ENCODE measurements around the gene GRIA4. TPM values are rescaled to one million over a fixed set of nuclear protein-coding genes. Genes with fewer than 3 reads are reported as not detected.

The GRIA4 gene
- polyA plus RNA-seq, 3 donors: not detected

- no peaks in the 10 kb centered on the region for H4K20me1 ChIP-seq (ENCODE audit: insufficient read depth, low read length)
- TF ChIP-seq CTCF (IDR thresholded peaks at IDR 0.05): no peak
- intact Hi-C loops (cut with micrococcal nuclease): no loop called here
- no peak overlapping the region for H3K4me2 ChIP-seq (replicated peaks; ENCODE audit: extremely low read depth, low read length, poor library complexity, severe bottlenecking)
- no peaks in the 10 kb centered on the region for H3K27me3 ChIP-seq (ENCODE audit: control insufficient read depth in 2 of 2, insufficient read depth in 2 of 2, low read length in 2 of 2)
- Mint-ChIP-seq H3K4me1 (no peaks in the 10 kb centered on the region), H3K27ac (no peak overlapping the region), H3K9me3 (peaks cover 0 to 4% (median 0%) of the 10 kb centered on the region in 7 donors), H3K4me3 (no peak overlapping the region), H3K36me3 (no peaks in the 10 kb centered on the region), H3K27me3 (ENCODE audit: low read depth in 3 of 3) (no peaks in the 10 kb centered on the region)
- no peak for DNase-seq
- H3K27ac ChIP-seq (ENCODE audit: low read depth in 1 of 2, low read length in 2 of 2): no peak overlapping the region
- no peak overlapping the region for H2AFZ ChIP-seq (ENCODE audit: insufficient read depth, low read depth, low read length, poor library complexity, severe bottlenecking)
- no peaks in the 10 kb centered on the region for H3K36me3 ChIP-seq (replicated peaks in 1 of 2; ENCODE audit: control insufficient read depth in 1 of 2, insufficient read depth in 2 of 2, low read length in 2 of 2)
- H3K79me2 ChIP-seq (ENCODE audit: insufficient read depth, low read length): no peaks in the 10 kb centered on the region
- H3K9me3 ChIP-seq (replicated peaks in 1 of 2; ENCODE audit: control insufficient read depth in 1 of 2, insufficient read depth in 1 of 2, low read length in 2 of 2): no peaks in the 10 kb centered on the region
- H3K4me1 ChIP-seq (ENCODE audit: control insufficient read depth in 1 of 2, insufficient read depth in 2 of 2, low read length in 2 of 2): no peaks in the 10 kb centered on the region
- WGBS (ENCODE audit: insufficient coverage): 89% methylated on average over 2 of the region's 2 CpGs
- no peak overlapping the region for H3K9ac ChIP-seq (ENCODE audit: insufficient read depth, low read length, poor library complexity, severe bottlenecking)
- no peak overlapping the region for H3K4me3 ChIP-seq (replicated peaks in 1 of 3; ENCODE audit: low read depth in 2 of 3, low read length in 3 of 3)
Measured at GRCh38 chr11:105618343-105618955, 8.6 kb downstream of the GRIA4 start.

GRCh38 chr11:105619556-105619955 lies 9.7 kb downstream of the GRIA4 start:
- Histone ChIP-seq H3K4me3 (replicated peaks in 1 of 3; ENCODE audit: low read depth in 2 of 3, low read length in 3 of 3) (no peak overlapping the region), H4K20me1 (ENCODE audit: insufficient read depth, low read length) (no peaks in the 10 kb centered on the region), H3K36me3 (replicated peaks in 1 of 2; ENCODE audit: control insufficient read depth in 1 of 2, insufficient read depth in 2 of 2, low read length in 2 of 2) (no peaks in the 10 kb centered on the region), H2AFZ (ENCODE audit: insufficient read depth, low read depth, low read length, poor library complexity, severe bottlenecking) (no peak overlapping the region), H3K79me2 (ENCODE audit: insufficient read depth, low read length) (no peaks in the 10 kb centered on the region), H3K27me3 (ENCODE audit: control insufficient read depth in 2 of 2, insufficient read depth in 2 of 2, low read length in 2 of 2) (no peaks in the 10 kb centered on the region), H3K9me3 (replicated peaks in 1 of 2; ENCODE audit: control insufficient read depth in 1 of 2, insufficient read depth in 1 of 2, low read length in 2 of 2) (no peaks in the 10 kb centered on the region), H3K4me1 (ENCODE audit: control insufficient read depth in 1 of 2, insufficient read depth in 2 of 2, low read length in 2 of 2) (no peaks in the 10 kb centered on the region), H3K27ac (ENCODE audit: low read depth in 1 of 2, low read length in 2 of 2) (no peak overlapping the region), H3K9ac (ENCODE audit: insufficient read depth, low read length, poor library complexity, severe bottlenecking) (no peak overlapping the region), H3K4me2 (replicated peaks; ENCODE audit: extremely low read depth, low read length, poor library complexity, severe bottlenecking) (no peak overlapping the region)
- intact Hi-C loops (cut with micrococcal nuclease): no loop called here
- peaks cover 0 to 4% (median 0%) of the 10 kb centered on the region in 7 donors for H3K9me3 Mint-ChIP-seq
- H3K27me3 Mint-ChIP-seq (ENCODE audit: low read depth in 3 of 3): no peaks in the 10 kb centered on the region
- no peaks in the 10 kb centered on the region for H3K4me1 Mint-ChIP-seq
- no peaks in the 10 kb centered on the region for H3K36me3 Mint-ChIP-seq
- no peak for TF ChIP-seq CTCF (IDR thresholded peaks at IDR 0.05)
- no peak overlapping the region for H3K27ac Mint-ChIP-seq
- DNase-seq: no peak
- no peak overlapping the region for H3K4me3 Mint-ChIP-seq
